CD4-positive, alpha-beta T cell treated with Interleukin-17A for 4 hours (primary cell): ENCODE data around the gene DUOX1.

Experiments
- DNase-seq: peaks from one replicate; pipeline ENCODE4 v3.0.0-alpha.2; 2020; ENCODE audit warnings: mixed read lengths

Gene DUOX1

DNA sequence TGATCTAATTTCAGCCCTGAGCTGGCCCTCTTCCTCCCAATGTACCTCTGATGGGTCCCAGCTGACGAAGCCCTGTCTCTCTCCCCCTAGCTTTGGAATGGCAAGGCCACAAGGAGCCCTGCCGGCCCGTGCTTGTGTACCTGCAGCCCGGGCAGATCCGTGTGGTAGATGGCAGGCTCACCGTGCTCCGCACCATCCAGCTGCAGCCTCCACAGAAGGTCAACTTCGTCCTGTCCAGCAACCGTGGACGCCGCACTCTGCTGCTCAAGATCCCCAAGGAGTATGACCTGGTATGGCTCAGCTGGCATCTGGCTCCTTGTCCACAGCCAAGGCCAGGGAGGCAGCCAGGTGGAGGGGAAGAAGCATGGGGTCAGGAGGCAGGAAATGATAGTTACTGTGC is 14.2 kb downstream of the DUOX1 start:
- DNase-seq = no peak

DNA sequence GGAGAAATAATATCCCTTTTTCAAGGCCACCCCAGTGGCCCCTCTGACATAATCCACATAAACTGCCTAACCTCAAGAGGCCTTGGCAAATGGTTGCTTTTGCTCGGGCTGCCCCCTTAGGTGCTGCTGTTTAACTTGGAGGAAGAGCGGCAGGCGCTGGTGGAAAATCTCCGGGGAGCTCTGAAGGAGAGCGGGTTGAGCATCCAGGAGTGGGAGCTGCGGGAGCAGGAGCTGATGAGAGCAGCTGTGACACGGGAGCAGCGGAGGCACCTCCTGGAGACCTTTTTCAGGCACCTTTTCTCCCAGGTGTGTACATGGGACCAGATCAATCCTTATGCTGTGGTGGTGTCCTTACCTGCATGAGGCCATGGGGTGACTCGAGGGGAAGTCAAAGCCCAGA is 15.0 kb downstream of the DUOX1 start:
- no peak for DNase-seq

DNA sequence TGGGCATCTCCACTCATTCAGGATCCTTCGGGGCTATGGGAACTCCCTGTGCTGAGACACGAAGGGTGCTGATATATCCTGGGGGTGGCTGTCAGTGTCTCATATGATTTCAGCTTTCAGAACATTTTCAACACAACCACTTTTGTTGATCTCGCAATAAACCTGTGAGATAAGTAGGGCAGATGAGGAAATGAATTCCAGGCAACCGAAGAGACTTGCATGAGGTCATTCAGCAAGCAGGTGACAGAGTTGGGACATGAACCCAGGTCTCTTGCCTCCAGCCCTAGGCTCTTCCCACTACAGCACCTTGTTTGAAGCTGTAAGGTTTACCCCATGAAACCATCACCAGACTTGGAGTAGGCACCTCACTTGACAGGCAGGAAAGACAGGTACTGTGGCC is 16.6 kb downstream of the DUOX1 start:
- DNase-seq = no peak

DNA sequence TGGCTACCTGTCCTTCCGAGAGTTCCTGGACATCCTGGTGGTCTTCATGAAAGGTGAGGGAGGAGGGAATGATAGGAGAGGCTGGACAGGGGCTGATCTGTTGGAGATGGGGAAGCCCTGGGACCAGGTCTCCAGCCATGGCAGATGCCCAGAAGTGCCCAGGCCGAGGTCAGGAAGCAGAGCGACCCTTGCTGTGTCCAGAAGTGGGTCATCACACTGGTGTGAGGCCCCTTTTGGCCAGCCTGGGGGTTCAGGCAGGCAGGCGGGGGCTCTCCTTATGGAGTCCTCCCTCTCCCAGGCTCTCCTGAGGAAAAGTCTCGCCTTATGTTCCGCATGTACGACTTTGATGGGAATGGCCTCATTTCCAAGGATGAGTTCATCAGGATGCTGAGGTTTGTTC is 17.8 kb downstream of the DUOX1 start:
- DNase-seq = no peak

DNA sequence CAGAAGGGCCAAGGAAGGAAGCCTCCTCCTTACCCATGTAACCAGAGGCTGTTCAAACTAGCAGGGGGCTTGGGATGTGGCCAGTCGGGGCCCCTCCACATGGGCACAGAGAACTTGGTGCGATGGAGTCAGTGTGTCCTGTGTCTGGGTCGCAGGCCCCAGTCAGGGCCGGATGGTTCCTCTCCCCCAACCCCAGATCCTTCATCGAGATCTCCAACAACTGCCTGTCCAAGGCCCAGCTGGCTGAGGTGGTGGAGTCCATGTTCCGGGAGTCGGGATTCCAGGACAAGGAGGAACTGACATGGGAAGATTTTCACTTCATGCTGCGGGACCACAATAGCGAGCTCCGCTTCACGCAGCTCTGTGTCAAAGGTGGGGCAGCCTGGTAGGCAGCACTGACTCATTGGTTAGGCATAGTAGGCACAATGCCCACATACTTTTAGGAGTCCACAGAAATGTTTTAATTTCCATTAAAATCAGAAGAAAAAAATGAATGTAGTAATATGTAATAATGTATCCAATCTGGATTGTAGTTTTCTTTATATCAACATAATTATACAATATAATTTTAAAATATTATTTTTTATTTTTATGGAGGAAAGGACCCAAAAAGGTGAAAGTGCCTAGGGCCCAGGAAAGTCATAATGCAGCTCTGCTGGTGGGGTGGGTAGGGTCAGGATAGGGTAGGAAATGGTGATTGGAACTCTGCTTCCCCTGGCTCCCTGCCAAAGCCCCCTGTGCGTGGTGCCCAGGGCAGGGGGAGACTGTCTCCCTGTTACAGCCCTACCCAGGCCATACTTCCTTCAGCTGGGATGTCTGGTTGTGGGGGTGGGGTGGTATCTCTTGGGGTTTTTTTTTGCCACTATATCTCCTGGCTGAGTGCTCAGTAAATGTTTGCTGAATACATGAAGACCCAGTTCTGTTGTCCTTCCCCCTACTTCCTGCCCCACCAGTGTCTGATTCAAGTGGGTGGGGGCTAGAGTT is 18.6 kb downstream of the DUOX1 start:
- DNase-seq = no peak

DNA sequence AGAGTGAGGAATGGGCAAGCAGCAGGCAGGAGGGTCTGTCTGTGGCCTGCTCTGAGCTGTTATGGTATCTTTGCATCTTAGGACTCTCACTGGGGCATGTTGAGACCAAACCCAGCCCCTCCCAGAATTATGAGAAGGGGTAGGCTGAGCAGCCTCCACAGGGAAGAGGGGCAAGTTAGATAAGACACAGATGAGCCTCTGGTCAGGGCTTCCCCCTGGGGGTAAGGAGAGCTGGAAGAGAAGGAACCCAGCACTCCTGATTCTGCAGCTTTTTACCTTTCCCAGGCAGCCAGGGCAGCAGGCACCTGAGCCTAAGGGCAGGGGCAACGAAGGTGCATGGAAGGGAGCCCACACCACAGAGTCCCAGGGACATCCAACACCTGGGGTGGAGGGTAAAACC is 19.3 kb downstream of the DUOX1 start:
- DNase-seq = no peak

- no peak for DNase-seq
These were observed 20.7 kb downstream of the DUOX1 start for GRCh38 chr15:45150481-45150880.

DNA sequence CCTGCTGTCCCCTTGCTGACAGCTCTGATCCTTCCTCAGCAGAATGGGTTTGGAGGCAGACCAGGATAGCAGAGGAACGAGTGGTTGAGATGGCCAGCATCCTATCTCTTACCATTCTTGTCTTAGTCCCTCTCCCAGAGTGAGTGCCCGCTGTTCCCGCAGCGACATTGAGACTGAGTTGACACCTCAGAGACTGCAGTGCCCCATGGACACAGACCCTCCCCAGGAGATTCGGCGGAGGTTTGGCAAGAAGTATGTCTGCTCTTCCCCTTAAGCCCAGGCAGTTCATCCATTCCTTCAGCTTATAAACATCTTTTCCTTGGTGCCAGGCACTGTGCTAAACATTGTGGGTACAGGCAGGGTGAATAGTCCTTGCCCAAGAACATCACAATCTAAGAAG is 21.2 kb downstream of the DUOX1 start:
- DNase-seq = no peak

- no peak for DNase-seq
These were observed 22.4 kb downstream of the DUOX1 start for GRCh38 chr15:45151998-45152828.

DNA sequence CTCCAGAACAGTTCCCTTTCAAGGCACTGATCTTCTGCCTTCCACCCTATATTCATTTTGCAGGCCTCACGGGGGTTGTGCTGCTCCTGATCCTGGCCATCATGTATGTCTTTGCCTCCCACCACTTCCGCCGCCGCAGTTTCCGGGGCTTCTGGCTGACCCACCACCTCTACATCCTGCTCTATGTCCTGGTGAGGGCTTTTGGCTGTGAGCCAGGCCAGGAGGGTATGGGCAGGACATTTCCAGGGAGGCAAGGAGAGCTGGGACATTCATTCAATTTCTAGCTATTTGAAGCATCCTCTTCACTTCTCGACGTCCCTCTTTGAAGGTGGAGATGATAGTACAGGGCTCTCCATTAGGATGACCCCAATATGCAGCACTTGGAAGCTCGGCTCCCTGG is 25.9 kb downstream of the DUOX1 start:
- DNase-seq = no peak

DNA sequence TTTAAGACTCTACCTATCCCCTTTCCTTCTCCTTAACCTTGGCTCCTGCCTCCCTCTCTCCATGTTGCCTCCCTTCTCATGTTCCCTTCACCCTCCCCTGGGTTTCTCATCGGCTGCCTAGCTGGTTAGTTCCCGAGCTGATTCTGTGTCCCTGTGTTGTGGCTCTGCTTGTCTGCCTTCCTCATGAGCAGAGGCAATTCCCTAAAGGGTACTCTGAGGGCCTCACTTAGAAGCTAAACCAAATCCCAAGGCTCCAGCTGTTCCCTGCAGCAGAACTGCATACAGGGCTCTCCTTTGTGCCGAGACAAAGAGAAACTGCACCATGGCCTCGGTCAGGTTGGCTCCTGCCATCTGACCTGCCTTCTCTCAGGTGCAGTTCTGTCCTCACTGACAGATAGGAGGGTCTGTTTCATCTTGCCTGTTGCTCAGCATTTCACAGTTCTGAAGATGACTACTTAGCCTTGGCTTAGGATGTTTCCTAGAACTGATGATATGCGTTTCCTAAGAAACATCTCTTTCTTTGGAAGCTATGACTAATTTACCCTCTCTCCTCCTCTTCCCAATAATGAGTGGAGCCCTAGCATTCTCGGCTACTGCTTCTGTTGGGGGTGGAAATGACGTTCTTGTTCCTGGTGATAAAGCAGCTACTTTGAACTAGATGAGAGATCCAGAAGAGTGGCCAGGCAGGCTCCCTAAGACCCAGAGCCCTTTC is 27.1 kb downstream of the DUOX1 start:
- DNase-seq = no peak

DNA sequence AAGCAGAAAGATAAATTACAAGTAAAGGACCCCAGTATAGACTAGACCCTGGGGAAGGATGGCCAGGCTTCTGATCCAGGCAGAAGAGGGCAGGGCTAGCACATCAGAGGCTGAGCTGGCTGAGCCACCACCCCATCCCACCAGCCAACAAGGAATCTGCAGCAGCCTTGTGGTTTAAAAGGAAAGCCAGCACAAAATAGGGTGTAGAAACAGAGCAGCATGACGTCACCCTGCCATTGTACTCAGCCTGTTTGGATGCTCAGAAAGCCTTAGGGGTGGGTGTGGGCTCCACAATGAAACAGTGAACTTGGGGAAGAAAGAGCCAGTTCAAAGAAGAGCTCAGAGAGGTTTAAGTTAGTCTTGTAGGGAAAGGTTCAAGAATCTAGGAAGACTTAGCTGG is 28.2 kb downstream of the DUOX1 start:
- no peak for DNase-seq

DNA sequence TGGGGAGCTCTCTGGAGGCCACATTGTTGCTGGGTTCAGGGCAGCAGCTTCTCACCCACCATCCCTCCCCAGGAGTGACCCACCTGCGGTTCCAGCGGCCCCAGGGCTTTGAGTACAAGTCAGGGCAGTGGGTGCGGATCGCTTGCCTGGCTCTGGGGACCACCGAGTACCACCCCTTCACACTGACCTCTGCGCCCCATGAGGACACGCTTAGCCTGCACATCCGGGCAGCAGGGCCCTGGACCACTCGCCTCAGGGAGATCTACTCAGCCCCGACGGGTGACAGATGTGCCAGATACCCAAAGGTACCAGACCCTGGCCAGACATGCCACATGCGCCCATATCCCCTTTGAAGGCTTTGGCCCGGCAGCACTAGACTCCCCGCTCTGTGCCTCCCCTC is 31.9 kb downstream of the DUOX1 start:
- DNase-seq = no peak

- DNase-seq = peak; percentile 74
These were observed 33.1 kb downstream of the DUOX1 start for GRCh38 chr15:45162771-45163507.

DNA sequence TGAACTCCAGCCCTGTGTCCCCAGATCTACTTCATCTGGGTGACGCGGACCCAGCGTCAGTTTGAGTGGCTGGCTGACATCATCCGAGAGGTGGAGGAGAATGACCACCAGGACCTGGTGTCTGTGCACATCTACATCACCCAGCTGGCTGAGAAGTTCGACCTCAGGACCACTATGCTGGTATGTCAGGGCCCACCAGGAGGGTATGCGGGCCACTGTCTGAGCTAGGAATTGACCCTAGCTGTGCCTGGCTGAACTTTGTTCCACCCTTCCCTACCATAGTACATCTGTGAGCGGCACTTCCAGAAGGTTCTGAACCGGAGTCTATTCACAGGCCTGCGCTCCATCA is 33.7 kb downstream of the DUOX1 start:
- DNase-seq = no peak

DNA sequence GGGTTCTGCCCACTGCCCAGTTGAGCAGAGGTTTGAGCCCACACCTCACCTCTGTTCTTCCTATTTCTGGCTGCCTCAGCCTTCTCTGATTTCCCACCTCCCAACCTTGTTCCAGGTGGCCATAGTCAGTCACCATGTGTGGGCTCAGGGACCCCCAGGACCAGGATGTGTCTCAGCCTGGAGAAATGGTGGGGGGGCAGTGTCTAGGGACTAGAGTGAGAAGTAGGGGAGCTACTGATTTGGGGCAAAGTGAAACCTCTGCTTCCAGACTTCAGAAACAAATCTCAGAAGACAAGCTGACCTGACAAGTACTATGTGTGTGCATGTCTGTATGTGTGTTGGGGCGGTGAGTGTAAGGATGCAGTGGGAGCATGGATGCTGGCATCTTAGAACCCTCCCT is 35.1 kb downstream of the DUOX1 start:
- no peak for DNase-seq

- no peak for DNase-seq
These were observed 35.7 kb downstream of the DUOX1 start for GRCh38 chr15:45165536-45165935.

DNA sequence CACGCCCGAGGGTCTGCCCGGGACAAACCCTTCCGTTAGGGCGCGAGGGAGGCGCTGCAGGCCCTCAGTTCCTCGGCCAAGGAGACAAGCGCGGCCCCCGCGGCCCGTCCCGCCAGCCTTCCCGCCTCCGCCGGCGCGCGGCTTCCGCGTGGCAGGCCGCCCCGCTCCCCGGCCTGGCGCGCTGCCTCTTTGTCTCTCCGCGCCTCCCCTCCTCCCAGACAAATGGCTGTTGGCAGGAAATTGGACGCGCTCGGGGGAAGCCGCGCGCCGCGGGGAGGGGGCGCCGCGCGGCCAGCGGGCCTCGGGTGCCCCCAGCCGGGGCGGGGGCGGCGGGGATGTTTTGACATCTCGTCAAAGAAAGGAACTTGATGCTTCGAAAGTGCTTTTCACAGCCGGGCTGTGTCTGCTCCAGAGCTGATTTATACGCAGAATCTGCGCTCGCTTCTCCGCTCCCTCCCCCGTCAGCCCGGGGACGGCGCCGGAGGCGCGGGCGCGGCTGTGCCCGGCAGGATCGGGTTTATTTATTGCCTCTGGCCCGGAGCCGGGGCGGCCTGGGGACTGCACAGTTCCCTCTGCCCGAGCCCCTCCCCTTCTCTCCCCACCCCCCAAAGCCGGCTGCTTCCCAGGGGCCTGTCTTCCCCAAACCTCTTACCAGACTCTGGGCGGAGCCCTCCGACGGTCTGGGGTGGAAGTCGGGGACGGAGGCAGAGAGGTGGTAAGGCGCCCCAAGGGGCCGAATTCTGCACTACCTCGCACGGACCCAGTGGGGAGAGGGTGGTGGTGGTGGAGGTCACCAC is 37.2 kb downstream of the DUOX1 start:
- DNase-seq = peak; percentile 87

GRCh38 chr15:45167631-45168205 is 37.9 kb downstream of the DUOX1 start:
- no peak for DNase-seq

- no peak for DNase-seq
These were observed 38.5 kb downstream of the DUOX1 start for GRCh38 chr15:45168286-45168685.
